OCI-LY7 (cell line): ENCODE data around the gene DGKD. TPM values are rescaled to one million over a fixed set of nuclear protein-coding genes. Genes with fewer than 3 reads are reported as not detected.

Source experiments
- BruUV-seq: library from RNA; stranded (reverse); fragments of 400-500 nt; replicated peaks from 2 replicates; lab custom pipeline; 2021; lab: Mats Ljungman, UMichigan
- CTCF ChIA-PET: fragments of 300-600 bp; sonication (Branson Sonifier 250); formaldehyde crosslinking; loops from one replicate; lab custom pipeline; 2022; ENCODE audit warnings: antibody characterized with exemption; ENCODE audit not compliant: unreplicated experiment; lab: Charles Lee
- POLR2A ChIA-PET: fragments of 300-600 bp; sonication (Branson Sonifier 250); formaldehyde crosslinking; loops from one replicate; lab custom pipeline; 2022; ENCODE audit warnings: antibody characterized with exemption; lab: Charles Lee
- DNase-seq: peaks from one replicate; pipeline ENCODE4 v3.0.0-alpha.2; 2015; ENCODE audit warnings: low spot score
- H2AFZ ChIP-seq: fragments of 200-600 bp; sonication (generic), shearing (Covaris generic); 2 replicates; pipeline ENCODE4 v1.6.1; 2014; ENCODE audit warnings: mild to moderate bottlenecking, antibody characterized with exemption, low read length, moderate library complexity
- H3K27ac ChIP-seq: fragments of 200-600 bp; sonication (generic); 2 replicates; pipeline ENCODE4 v1.5.1; 2014; ENCODE audit warnings: mixed run types, low read depth, mild to moderate bottlenecking, moderate library complexity, low read length, inconsistent platforms; ENCODE audit not compliant: poor library complexity, severe bottlenecking
- H3K36me3 ChIP-seq: fragments of 200-600 bp; sonication (generic); 2 replicates; pipeline ENCODE4 v1.6.1; 2014; ENCODE audit warnings: mild to moderate bottlenecking, antibody characterized with exemption, low read length, moderate library complexity, mixed read lengths; ENCODE audit not compliant: insufficient read depth
- H3K4me1 ChIP-seq: fragments of 200-600 bp; sonication (generic); 2 replicates; pipeline ENCODE4 v1.5.1; 2014; ENCODE audit warnings: mild to moderate bottlenecking, low read length; ENCODE audit not compliant: insufficient read depth, poor library complexity, severe bottlenecking
- H3K4me2 ChIP-seq: fragments of 200-600 bp; sonication (generic); 2 replicates; pipeline ENCODE4 v1.6.1; 2014; ENCODE audit warnings: mild to moderate bottlenecking, low read length
- H3K4me3 ChIP-seq: fragments of 200-600 bp; sonication (generic); 2 replicates; pipeline ENCODE4 v1.5.1; 2014; ENCODE audit warnings: mild to moderate bottlenecking, low read depth, low read length; ENCODE audit not compliant: poor library complexity, severe bottlenecking
- H3K79me2 ChIP-seq: fragments of 200-600 bp; sonication (generic); 2 replicates; pipeline ENCODE4 v1.6.1; 2016; ENCODE audit warnings: low read depth, mild to moderate bottlenecking, low read length, moderate library complexity, mixed read lengths; ENCODE audit not compliant: insufficient read depth
- H3K9me2 ChIP-seq: fragments of 200-600 bp; sonication (generic); 2 replicates; pipeline ENCODE4 v1.6.1; 2016; ENCODE audit warnings: mild to moderate bottlenecking, low read length, mixed read lengths; ENCODE audit not compliant: insufficient read depth
- H3K9me3 ChIP-seq: fragments of 200-600 bp; sonication (generic); 2 replicates; pipeline ENCODE4 v1.6.1; 2014; ENCODE audit warnings: mild to moderate bottlenecking, mixed run types, low read length, mixed read lengths
- H4K20me1 ChIP-seq: fragments of 200-600 bp; sonication (generic); 2 replicates; pipeline ENCODE4 v1.6.1; 2014; ENCODE audit warnings: mild to moderate bottlenecking, antibody characterized with exemption, low read length, moderate library complexity, mixed read lengths; ENCODE audit not compliant: insufficient read depth
- CTCF ChIP-seq: fragments of 200-600 bp; sonication (generic); conservative IDR thresholded peaks from 2 replicates; pipeline ENCODE4 v1.5.1; 2014; ENCODE audit warnings: mild to moderate bottlenecking, antibody characterized with exemption, low read length, moderate library complexity, mixed read lengths
- EZH2phosphoT487 ChIP-seq: fragments of 200-600 bp; sonication (generic); IDR thresholded peaks from 2 replicates; pipeline ENCODE4 v1.6.1; 2018; ENCODE audit warnings: low read depth, borderline replicate concordance, mild to moderate bottlenecking, mixed run types, antibody characterized with exemption, low read length, moderate library complexity, mixed read lengths
- intact Hi-C: fragments of 100-400 bp; cut with micrococcal nuclease; formaldehyde crosslinking; loops from one replicate; pipeline ENCODE4 v1.10.0; 2022; ENCODE audit not compliant: unreplicated experiment
- total RNA-seq, 2 experiments: library from RNA; depleted of rRNA in 1 of 2; stranded (reverse); fragments of >200 nt in 1 of 2; shearing (Covaris generic) in 1 of 2; gene quantifications; 2 replicates each; pipeline ENCODE4 v1.2.3, GENCODE V29; 2014 to 2022

DGKD gene
- total RNA-seq, 2 experiments from 2014 or later = 62.9 to 271 TPM

- BruUV-seq = no TSS peak
- POLR2A ChIA-PET = interaction anchor here (1.2 kb wide), 1 partner anchor 10 kb away, joined by 3 read pairs; no protein-coding TSS in a partner anchor
- no peak overlapping the region for H3K4me2 ChIP-seq
- DNase-seq = no peak
- CTCF ChIA-PET = interaction anchor here (0.5 to 0.6 kb wide), 2 partner anchors 56 to 62 kb away, joined by 3 read pairs; no protein-coding TSS in a partner anchor
- intact Hi-C loops = no loop called here
- no peaks in the 10 kb centered on the region for H3K79me2 ChIP-seq
- H3K9me3 ChIP-seq = no peaks in the 10 kb centered on the region
- H4K20me1 ChIP-seq = no peaks in the 10 kb centered on the region
- H3K9me2 ChIP-seq = no peaks in the 10 kb centered on the region
- TF ChIP-seq EZH2phosphoT487 (no peak), CTCF (no peak)
- H3K4me1 ChIP-seq = no peaks in the 10 kb centered on the region
- no peak overlapping the region for H3K27ac ChIP-seq
- peaks cover 65% of the 10 kb centered on the region for H3K36me3 ChIP-seq
- no peak overlapping the region for H3K4me3 ChIP-seq
- no peak overlapping the region for H2AFZ ChIP-seq
Measured at GRCh38 chr2:233436691-233437438, 82.6 kb downstream of the DGKD start.

DNA sequence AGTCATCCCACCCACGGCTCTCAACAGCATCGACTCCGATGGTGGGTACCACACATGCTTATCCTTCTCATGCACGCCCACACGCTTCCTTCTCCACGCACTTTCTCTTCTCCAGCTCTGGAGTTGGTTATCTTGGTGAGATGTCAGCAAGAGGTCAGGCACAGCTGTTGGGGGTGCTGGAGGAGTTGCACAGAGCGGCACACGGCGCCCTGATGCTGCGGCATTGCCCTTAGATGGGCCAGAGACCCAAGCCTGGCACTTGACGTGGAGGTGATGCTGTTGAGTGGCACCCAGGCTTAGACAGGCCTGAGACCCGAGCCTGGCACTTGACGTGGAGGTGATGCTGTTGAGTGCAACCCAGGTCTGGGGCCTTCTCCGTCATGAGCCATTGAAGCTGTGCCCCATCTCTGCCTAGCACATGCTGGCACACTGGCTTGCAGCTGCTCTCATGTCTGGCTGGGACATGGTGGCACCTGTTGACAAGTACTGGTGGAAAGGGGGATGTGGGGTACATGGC, 83.2 kb downstream of the DGKD start:
- Histone ChIP-seq H3K27ac (no peak overlapping the region), H2AFZ (no peak overlapping the region), H3K4me1 (no peaks in the 10 kb centered on the region), H3K36me3 (peaks cover 71% of the 10 kb centered on the region), H3K79me2 (no peaks in the 10 kb centered on the region), H4K20me1 (no peaks in the 10 kb centered on the region), H3K4me2 (no peak overlapping the region), H3K4me3 (no peak overlapping the region), H3K9me2 (no peaks in the 10 kb centered on the region), H3K9me3 (no peaks in the 10 kb centered on the region)
- intact Hi-C loops = no loop called here
- BruUV-seq = no TSS peak
- POLR2A ChIA-PET = interaction anchor here (0.7 kb wide), 3 partner anchors 15 to 50 kb away, joined by 3 read pairs; no protein-coding TSS in a partner anchor
- DNase-seq = no peak
- TF ChIP-seq CTCF = no peak
- TF ChIP-seq EZH2phosphoT487 = no peak
- CTCF ChIA-PET = interaction anchor here (0.5 to 0.6 kb wide), 3 partner anchors 44 to 62 kb away, joined by 3 read pairs; no protein-coding TSS in a partner anchor
